BLaER1 (cell line): ENCODE data around the gene NUCB1.
A peak's percentile ranks its signal among the peaks of the same experiment; 100 is the strongest.

Experiments used
- H3K27ac ChIP-seq: shearing (Covaris generic); formaldehyde crosslinking; 2 replicates; pipeline ENCODE4 v1.8.1; 2022
- H3K27me3 ChIP-seq: shearing (Covaris generic); formaldehyde crosslinking; 2 replicates; pipeline ENCODE4 v1.8.1; 2022
- H3K36me3 ChIP-seq: shearing (Covaris generic); formaldehyde crosslinking; 2 replicates; pipeline ENCODE4 v1.8.1; 2022
- H3K4me1 ChIP-seq: shearing (Covaris generic); formaldehyde crosslinking; 2 replicates; pipeline ENCODE4 v1.8.1; 2022
- H3K4me2 ChIP-seq: shearing (Covaris generic); formaldehyde crosslinking; 2 replicates; pipeline ENCODE4 v1.8.1; 2022
- H3K4me3 ChIP-seq: shearing (Covaris generic); formaldehyde crosslinking; 2 replicates; pipeline ENCODE4 v1.8.1; 2022
- H3K9ac ChIP-seq: shearing (Covaris generic); formaldehyde crosslinking; 2 replicates; pipeline ENCODE4 v1.8.1; 2022
- H3K9me3 ChIP-seq: shearing (Covaris generic); formaldehyde crosslinking; 2 replicates; pipeline ENCODE4 v1.8.1; 2022
- H4K20me1 ChIP-seq: shearing (Covaris generic); formaldehyde crosslinking; 2 replicates; pipeline ENCODE4 v1.8.1; 2022
- Cebpa-rat ChIP-seq: shearing (Covaris generic); IDR thresholded peaks from 2 replicates; pipeline ENCODE4 v1.8.1; 2022

The NUCB1 gene

DNA sequence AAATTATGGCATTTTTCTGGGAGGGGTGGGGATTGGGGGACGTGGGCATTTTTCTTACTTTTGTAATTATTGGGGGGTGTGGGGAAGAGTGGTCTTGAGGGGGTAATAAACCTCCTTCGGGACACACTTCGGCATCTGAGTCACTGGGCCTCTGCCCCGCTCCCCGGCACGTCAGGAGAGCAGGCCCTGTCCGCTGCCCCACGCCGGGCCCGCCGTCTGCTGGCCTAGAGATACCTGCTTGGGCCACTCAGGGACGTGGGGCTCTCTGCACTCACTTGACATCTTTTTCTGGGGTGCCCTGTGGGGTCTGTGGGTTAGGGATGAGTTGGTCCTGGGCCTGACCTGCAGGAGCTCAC, 61.5 kb downstream of the NUCB1 start:
- H3K36me3 ChIP-seq, result peaks cover 25% of the 10 kb centered on the region
- peak overlapping the region; percentile 99 for H3K4me2 ChIP-seq
- no peak overlapping the region for H3K4me3 ChIP-seq
- H4K20me1 ChIP-seq, result peaks cover 15% of the 10 kb centered on the region
- H3K27ac ChIP-seq, result peak overlapping the region; percentile 89
- H3K27me3 ChIP-seq, result no peaks in the 10 kb centered on the region
- no peak for TF ChIP-seq Cebpa-rat
- peak overlapping the region; percentile 72 for H3K9ac ChIP-seq
- H3K9me3 ChIP-seq, result no peaks in the 10 kb centered on the region
- H3K4me1 ChIP-seq, result peaks cover 50% of the 10 kb centered on the region

- TF ChIP-seq Cebpa-rat, result no peak
- peaks cover 21% of the 10 kb centered on the region for H4K20me1 ChIP-seq
- peaks cover 55% of the 10 kb centered on the region for H3K4me1 ChIP-seq
Observed at GRCh38 chr19:48962029-48962848, 62.1 kb downstream of the NUCB1 start.

GRCh38 chr19:48962849-48963165, 62.7 kb downstream of the NUCB1 start:
- Histone ChIP-seq H3K27ac (peak overlapping the region; percentile 89), H3K4me1 (peaks cover 61% of the 10 kb centered on the region), H3K4me2 (peak overlapping the region; percentile 99), H3K27me3 (no peaks in the 10 kb centered on the region), H4K20me1 (peaks cover 26% of the 10 kb centered on the region), H3K4me3 (peak overlapping the region; percentile 38; the same call in 1 of the 2 replicates), H3K9me3 (no peaks in the 10 kb centered on the region), H3K9ac (peak overlapping the region; percentile 72), H3K36me3 (peaks cover 29% of the 10 kb centered on the region)
- TF ChIP-seq Cebpa-rat, result no peak

More at GRCh38 chr19:48962029-48962848, 62.1 kb downstream of the NUCB1 start:
- Histone ChIP-seq H3K9me3 (no peaks in the 10 kb centered on the region), H3K9ac (peak overlapping the region; percentile 72), H3K36me3 (peaks cover 28% of the 10 kb centered on the region), H3K27ac (peak overlapping the region; percentile 89), H3K27me3 (no peaks in the 10 kb centered on the region), H3K4me2 (peak overlapping the region; percentile 99), H3K4me3 (peak overlapping the region; percentile 38; the same call in 1 of the 2 replicates)

- Histone ChIP-seq H3K4me1 (peaks cover 69% of the 10 kb centered on the region), H3K9me3 (no peaks in the 10 kb centered on the region), H4K20me1 (peaks cover 34% of the 10 kb centered on the region), H3K4me3 (peak overlapping the region; percentile 62), H3K4me2 (peak overlapping the region; percentile 99), H3K36me3 (peaks cover 31% of the 10 kb centered on the region), H3K27me3 (no peaks in the 10 kb centered on the region), H3K27ac (peak overlapping the region; percentile 80), H3K9ac (peak overlapping the region; percentile 66)
- no peak for TF ChIP-seq Cebpa-rat
Observed at GRCh38 chr19:48963371-48964204, 63.5 kb downstream of the NUCB1 start.

DNA sequence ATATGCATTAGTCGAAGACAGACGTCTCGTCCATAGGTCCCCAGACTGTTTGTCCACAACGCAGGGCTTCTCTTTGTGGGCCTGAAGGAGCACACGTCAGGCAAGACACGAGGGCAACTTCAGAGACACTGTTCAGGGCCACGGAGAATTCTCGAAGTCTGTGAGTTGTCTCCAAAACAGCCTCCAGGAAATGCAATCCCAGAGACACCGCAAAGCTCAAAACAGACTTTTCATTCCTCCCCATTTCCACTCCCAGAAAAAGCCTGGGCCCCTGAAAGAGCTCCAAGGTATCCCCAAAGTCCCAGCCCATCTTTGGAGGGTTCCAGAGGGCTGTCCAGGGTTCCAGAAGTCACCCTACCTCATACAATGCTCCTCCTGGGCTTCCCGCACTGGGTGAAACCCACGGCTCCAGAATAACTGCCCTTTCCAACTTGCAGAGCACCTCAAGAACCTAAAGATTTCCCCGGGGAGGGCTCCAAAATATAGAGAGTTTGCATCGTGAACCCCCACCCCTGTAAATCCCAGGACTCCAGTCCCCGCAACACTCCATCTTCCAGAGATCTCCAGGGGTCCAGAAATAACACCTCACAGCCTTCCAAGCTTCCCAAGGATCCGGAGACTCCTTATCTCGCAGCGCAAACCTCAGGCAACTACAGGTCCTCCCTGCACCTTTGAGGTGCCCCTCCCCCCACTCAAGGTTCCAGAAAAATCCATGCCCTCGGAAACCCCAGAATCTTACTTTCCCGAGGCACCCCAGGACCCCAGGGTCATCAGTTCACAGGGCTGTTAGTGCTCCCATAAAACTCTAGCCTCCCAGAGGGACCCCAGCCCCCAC, 64.3 kb downstream of the NUCB1 start:
- Histone ChIP-seq H3K4me1 (peaks cover 72% of the 10 kb centered on the region), H3K9ac (peak overlapping the region; percentile 66), H4K20me1 (peaks cover 34% of the 10 kb centered on the region), H3K36me3 (peaks cover 39% of the 10 kb centered on the region), H3K27me3 (no peaks in the 10 kb centered on the region), H3K4me3 (peak overlapping the region; percentile 62), H3K9me3 (no peaks in the 10 kb centered on the region), H3K27ac (peak overlapping the region; percentile 80), H3K4me2 (peak overlapping the region; percentile 99)
- TF ChIP-seq Cebpa-rat, result no peak

- Histone ChIP-seq H4K20me1 (peaks cover 34% of the 10 kb centered on the region), H3K27me3 (no peaks in the 10 kb centered on the region), H3K4me2 (peak within 1 kb of the TSS; percentile 99), H3K9ac (peak within 1 kb of the TSS; percentile 93), H3K4me3 (peak within 1 kb of the TSS; percentile 91), H3K9me3 (no peaks in the 10 kb centered on the region), H3K4me1 (peaks cover 73% of the 10 kb centered on the region), H3K27ac (peak within 1 kb of the TSS; percentile 92), H3K36me3 (peaks cover 47% of the 10 kb centered on the region)
- 0 out of 2 replicates have a peak, but pooled peaks have one; percentile 38 for TF ChIP-seq Cebpa-rat
Observed at GRCh38 chr19:48965040-48965805, 65.1 kb downstream of the NUCB1 start, which contains the start of gene FTL. Gene FTL (plus strand): TSS chr19:48965309. CDS start chr19:48965508, 199 bp downstream.

DNA sequence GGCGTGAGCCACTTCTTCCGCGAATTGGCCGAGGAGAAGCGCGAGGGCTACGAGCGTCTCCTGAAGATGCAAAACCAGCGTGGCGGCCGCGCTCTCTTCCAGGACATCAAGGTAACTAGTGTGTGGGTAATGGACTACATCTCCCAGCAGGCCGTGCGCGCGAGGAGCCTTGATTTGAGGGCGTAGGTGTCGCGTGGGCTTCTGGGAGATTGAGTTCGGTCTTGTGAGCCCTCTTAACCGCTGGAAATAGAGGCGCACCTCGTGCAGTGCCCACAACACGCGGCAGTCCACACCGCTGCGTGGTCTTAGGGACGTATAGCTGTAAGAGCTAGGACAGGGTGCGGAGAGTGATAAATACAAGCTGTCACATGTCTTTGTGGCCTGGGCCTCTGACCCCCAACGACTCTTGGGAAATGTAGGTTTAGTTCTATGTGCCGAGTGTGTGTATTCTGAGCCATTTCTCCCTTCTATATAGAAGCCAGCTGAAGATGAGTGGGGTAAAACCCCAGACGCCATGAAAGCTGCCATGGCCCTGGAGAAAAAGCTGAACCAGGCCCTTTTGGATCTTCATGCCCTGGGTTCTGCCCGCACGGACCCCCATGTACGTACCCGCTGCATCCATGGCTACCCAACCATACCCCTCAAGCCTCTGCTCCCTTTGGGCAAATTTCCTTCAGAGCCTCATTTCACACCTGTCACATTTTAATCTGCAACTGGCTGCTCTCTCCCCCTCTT, 65.9 kb downstream of the NUCB1 start:
- Histone ChIP-seq H3K9ac (peak overlapping the region; percentile 93), H3K27me3 (no peaks in the 10 kb centered on the region), H3K4me3 (peak overlapping the region; percentile 91), H3K9me3 (no peaks in the 10 kb centered on the region), H3K4me2 (peak overlapping the region; percentile 99), H3K36me3 (peaks cover 51% of the 10 kb centered on the region), H4K20me1 (peaks cover 34% of the 10 kb centered on the region), H3K4me1 (peaks cover 79% of the 10 kb centered on the region), H3K27ac (peak overlapping the region; percentile 92)
- TF ChIP-seq Cebpa-rat, result no peak

GRCh38 chr19:48966541-48967345, 66.6 kb downstream of the NUCB1 start:
- peak overlapping the region; percentile 93 for H3K9ac ChIP-seq
- peak overlapping the region; percentile 92 for H3K27ac ChIP-seq
- H3K4me2 ChIP-seq, result peak overlapping the region; percentile 99
- H3K4me1 ChIP-seq, result peaks cover 72% of the 10 kb centered on the region
- TF ChIP-seq Cebpa-rat, result no peak
- peaks cover 34% of the 10 kb centered on the region for H4K20me1 ChIP-seq
- H3K9me3 ChIP-seq, result no peaks in the 10 kb centered on the region
- no peaks in the 10 kb centered on the region for H3K27me3 ChIP-seq
- peak overlapping the region; percentile 91 for H3K4me3 ChIP-seq
- peaks cover 51% of the 10 kb centered on the region for H3K36me3 ChIP-seq
